Esophagus muscularis mucosa (tissue), 4 donors: ENCODE results near the gene TBC1D22A. TPM values are rescaled to one million over a fixed set of nuclear protein-coding genes. Genes with fewer than 3 reads are reported as not detected.

Experiments used
- DNase-seq: peaks from one replicate; pipeline ENCODE4 v3.0.0-alpha.2; 2017; ENCODE audit errors: extremely low spot score
- H3K27ac ChIP-seq, 4 donors: fragments of 200-600 bp; sonication (generic); replicated peaks in 1 of 4; 1 replicate in 3 of 4; 2 replicates in 1 of 4; pipeline ENCODE4 v1.5.1; 2016 to 2019; ENCODE audit warnings: mild to moderate bottlenecking in 1 of 4
- H3K27me3 ChIP-seq, 4 donors: fragments of 200-600 bp; sonication (generic); one replicate each; pipeline versions ENCODE4 v1.5.1 to v1.6.0; 2016 to 2019
- H3K36me3 ChIP-seq, 4 donors: fragments of 200-600 bp; sonication (generic); one replicate each; pipeline ENCODE4 v1.5.1; 2016 to 2019
- H3K4me1 ChIP-seq, 4 donors: fragments of 200-600 bp; sonication (generic); one replicate each; pipeline ENCODE4 v1.5.1; 2016 to 2019
- H3K4me3 ChIP-seq, 4 donors: fragments of 200-600 bp; sonication (generic); 1 replicate in 2 of 4; 2 replicates in 2 of 4; pipeline ENCODE4 v1.5.1; 2016 to 2019; ENCODE audit warnings: mild to moderate bottlenecking in 4 of 4, moderate library complexity in 1 of 4
- H3K9me3 ChIP-seq, 4 donors: fragments of 200-600 bp; sonication (generic); 1 replicate in 3 of 4; 2 replicates in 1 of 4; pipeline ENCODE4 v1.5.1; 2016 to 2019
- EP300 ChIP-seq: sonication (generic); formaldehyde crosslinking; IDR thresholded peaks from one replicate; pipeline ENCODE4 v1.6.1; 2017; ENCODE audit warnings: antibody characterized with exemption
- POLR2A ChIP-seq: fragments of 450-650 bp; IDR thresholded peaks from one replicate; pipeline ENCODE4 v1.6.1; 2017; ENCODE audit warnings: antibody characterized with exemption, moderate library complexity, mild to moderate bottlenecking, low read depth
- POLR2AphosphoS5 ChIP-seq, 2 donors: sonication (generic); formaldehyde crosslinking; IDR thresholded peaks; one replicate each; pipeline ENCODE4 v1.6.1; 2017; ENCODE audit warnings: antibody characterized with exemption in 2 of 2
- WGBS: methylation state at CpG from one replicate; pipeline ENCODE4 v1.1.5; 2018; 5-methylcytosine and 5-hydroxymethylcytosine counted together
- intact Hi-C: fragments of 100-400 bp; cut with DNase I; formaldehyde crosslinking; loops from one replicate; pipeline ENCODE4 v1.15.1; 2023
- total RNA-seq, 4 donors: library from RNA; depleted of rRNA; stranded (reverse); fragments of >200 nt; gene quantifications; one replicate each; pipeline versions ENCODE4 v1.1.0 to v1.2.1, GENCODE V29; 2016
- TF ChIP-seq, protein P1 (sequence below), 3 experiments: fragments of 200-600 bp in 2 of 3; fragments of 450-650 bp in 1 of 3; sonication (generic) in 2 of 3; IDR thresholded peaks; one replicate each; pipeline ENCODE4 v1.5.1; 2017 to 2019; ENCODE audit warnings: antibody characterized with exemption in 3 of 3, mild to moderate bottlenecking in 2 of 3, moderate library complexity in 1 of 3

Gene TBC1D22A
- total RNA-seq, 4 donors from 2014 or later = 15.2 to 20.7 (median 18.8) TPM

DNA sequence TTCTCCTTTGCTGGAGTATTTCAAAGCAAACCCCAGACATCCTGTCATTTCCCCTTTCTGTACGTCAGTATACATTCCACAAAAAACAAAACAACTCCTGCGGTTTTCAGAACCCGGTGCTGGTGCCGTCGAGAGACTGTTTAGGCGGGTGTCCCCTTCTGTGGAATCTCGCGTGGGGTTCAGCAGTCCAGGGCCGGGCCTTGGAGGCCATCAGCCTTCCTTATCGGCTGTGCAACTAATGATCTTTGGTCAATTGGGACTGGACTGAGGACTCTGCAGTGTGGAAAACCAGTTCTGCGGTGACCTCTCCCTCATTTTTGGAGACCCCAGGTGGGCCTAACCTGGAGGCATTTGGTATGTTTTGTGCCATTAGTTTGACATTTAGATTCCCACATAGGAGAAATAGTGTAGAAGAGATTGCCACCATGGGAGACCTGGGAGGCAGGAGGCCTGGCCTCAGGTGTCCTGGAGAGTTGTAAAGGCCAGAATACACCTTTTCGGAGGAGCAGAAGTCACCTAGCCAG, 84.4 kb downstream of the TBC1D22A start:
- Histone ChIP-seq H3K4me1 (peaks cover 8 to 23% (median 14%) of the 10 kb centered on the region in 4 donors), H3K36me3 (peaks cover 0 to 18% (median 3%) of the 10 kb centered on the region in 4 donors), H3K9me3 (no peaks in the 10 kb centered on the region), H3K27ac (no peak overlapping the region), H3K27me3 (no peaks in the 10 kb centered on the region), H3K4me3 (no peak overlapping the region)
- no peak for DNase-seq
- 89% methylated on average over 12 of the region's 12 CpGs for WGBS
- intact Hi-C loops = no loop called here
- TF ChIP-seq POLR2A = no peak
- TF ChIP-seq POLR2AphosphoS5 (IDR thresholded peaks at IDR 0.05) = no peak
- TF ChIP-seq, protein P1, sequence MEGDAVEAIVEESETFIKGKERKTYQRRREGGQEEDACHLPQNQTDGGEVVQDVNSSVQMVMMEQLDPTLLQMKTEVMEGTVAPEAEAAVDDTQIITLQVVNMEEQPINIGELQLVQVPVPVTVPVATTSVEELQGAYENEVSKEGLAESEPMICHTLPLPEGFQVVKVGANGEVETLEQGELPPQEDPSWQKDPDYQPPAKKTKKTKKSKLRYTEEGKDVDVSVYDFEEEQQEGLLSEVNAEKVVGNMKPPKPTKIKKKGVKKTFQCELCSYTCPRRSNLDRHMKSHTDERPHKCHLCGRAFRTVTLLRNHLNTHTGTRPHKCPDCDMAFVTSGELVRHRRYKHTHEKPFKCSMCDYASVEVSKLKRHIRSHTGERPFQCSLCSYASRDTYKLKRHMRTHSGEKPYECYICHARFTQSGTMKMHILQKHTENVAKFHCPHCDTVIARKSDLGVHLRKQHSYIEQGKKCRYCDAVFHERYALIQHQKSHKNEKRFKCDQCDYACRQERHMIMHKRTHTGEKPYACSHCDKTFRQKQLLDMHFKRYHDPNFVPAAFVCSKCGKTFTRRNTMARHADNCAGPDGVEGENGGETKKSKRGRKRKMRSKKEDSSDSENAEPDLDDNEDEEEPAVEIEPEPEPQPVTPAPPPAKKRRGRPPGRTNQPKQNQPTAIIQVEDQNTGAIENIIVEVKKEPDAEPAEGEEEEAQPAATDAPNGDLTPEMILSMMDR (IDR thresholded peaks at IDR 0.05) = no peak
- TF ChIP-seq EP300 = no peak

- Histone ChIP-seq H3K27me3 (no peaks in the 10 kb centered on the region), H3K27ac (no peak overlapping the region), H3K4me1 (peaks cover 8 to 23% (median 14%) of the 10 kb centered on the region in 4 donors), H3K36me3 (peaks cover 0 to 29% (median 5%) of the 10 kb centered on the region in 4 donors), H3K4me3 (no peak overlapping the region), H3K9me3 (no peaks in the 10 kb centered on the region)
- no peak for DNase-seq
- intact Hi-C loops = no loop called here
- TF ChIP-seq, protein P1 (IDR thresholded peaks at IDR 0.05) = no peak
- TF ChIP-seq POLR2A = no peak
- no peak for TF ChIP-seq EP300
- TF ChIP-seq POLR2AphosphoS5 (IDR thresholded peaks at IDR 0.05) = no peak
- 94% methylated on average over 11 of the region's 11 CpGs for WGBS
These were observed 85.7 kb downstream of the TBC1D22A start for GRCh38 chr22:46848197-46848596.

DNA sequence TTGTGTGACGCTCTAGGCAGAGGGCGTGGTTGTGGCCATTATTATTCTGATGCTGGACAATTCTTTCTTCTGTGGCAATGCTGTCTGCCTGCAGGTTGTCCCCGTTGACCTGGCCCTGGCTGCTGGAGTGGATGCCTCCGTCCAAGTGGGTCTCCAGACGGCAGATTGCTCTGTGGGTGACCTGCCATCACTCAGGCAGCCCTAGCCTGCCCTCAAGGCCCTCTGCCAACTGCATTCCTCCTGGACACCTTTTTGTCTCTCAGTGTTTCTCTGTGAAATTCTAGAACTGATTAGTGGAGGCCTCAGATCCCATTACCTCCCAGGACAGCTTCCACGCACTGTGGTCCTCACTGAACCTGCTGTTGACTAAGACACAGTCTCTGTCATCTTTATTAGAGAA, 86.7 kb downstream of the TBC1D22A start:
- intact Hi-C loops = no loop called here
- Histone ChIP-seq H3K4me1 (peaks cover 8 to 21% (median 14%) of the 10 kb centered on the region in 4 donors), H3K27me3 (no peaks in the 10 kb centered on the region), H3K27ac (no peak overlapping the region), H3K9me3 (no peaks in the 10 kb centered on the region), H3K36me3 (peaks cover 0 to 29% (median 5%) of the 10 kb centered on the region in 4 donors), H3K4me3 (no peak overlapping the region)
- 95% methylated on average over 3 of the region's 6 CpGs for WGBS
- TF ChIP-seq POLR2A = no peak
- TF ChIP-seq EP300 = no peak
- TF ChIP-seq, protein P1 (IDR thresholded peaks at IDR 0.05) = no peak
- no peak for TF ChIP-seq POLR2AphosphoS5 (IDR thresholded peaks at IDR 0.05)
- DNase-seq = no peak

DNA sequence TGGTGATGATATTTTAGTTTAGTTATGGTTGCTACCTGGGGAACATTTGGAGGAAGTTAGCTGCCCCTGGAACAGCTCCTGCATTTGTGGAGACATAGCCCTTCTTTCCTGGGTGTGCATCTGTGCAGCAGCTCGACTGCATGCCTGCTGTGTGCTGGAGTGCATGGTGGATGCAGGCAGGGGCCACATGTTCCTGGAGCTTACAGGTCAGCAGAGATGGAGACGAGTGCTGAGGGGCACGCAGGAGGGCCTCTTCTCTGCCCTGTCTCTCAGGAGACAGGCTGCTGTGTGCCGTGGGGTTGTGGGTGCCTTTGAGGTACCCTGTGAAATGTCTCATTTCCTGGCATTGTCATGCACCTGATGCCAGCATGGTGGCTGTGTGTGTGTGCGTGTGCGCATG, 87.5 kb downstream of the TBC1D22A start:
- Histone ChIP-seq H3K36me3 (peaks cover 0 to 29% (median 5%) of the 10 kb centered on the region in 4 donors), H3K4me1 (peaks cover 5 to 12% (median 9%) of the 10 kb centered on the region in 4 donors), H3K27me3 (no peaks in the 10 kb centered on the region), H3K27ac (no peak overlapping the region), H3K9me3 (no peaks in the 10 kb centered on the region), H3K4me3 (no peak overlapping the region)
- no peak for DNase-seq
- TF ChIP-seq, protein P1 (IDR thresholded peaks at IDR 0.05) = no peak
- TF ChIP-seq EP300 = no peak
- no peak for TF ChIP-seq POLR2AphosphoS5 (IDR thresholded peaks at IDR 0.05)
- no peak for TF ChIP-seq POLR2A
- WGBS = 90% methylated on average over 6 of the region's 6 CpGs
- intact Hi-C loops = no loop called here

GRCh38 chr22:46851311-46851710, 88.9 kb downstream of the TBC1D22A start:
- intact Hi-C loops = no loop called here
- H3K27me3 ChIP-seq = no peaks in the 10 kb centered on the region
- no peak overlapping the region for H3K27ac ChIP-seq
- peaks cover 0 to under 1% (median 0%) of the 10 kb centered on the region in 4 donors for H3K4me1 ChIP-seq
- TF ChIP-seq, protein P1 (IDR thresholded peaks at IDR 0.05) = no peak
- TF ChIP-seq POLR2A = no peak
- TF ChIP-seq POLR2AphosphoS5 (IDR thresholded peaks at IDR 0.05) = no peak
- no peak for TF ChIP-seq EP300
- H3K4me3 ChIP-seq = no peak overlapping the region
- H3K36me3 ChIP-seq = peaks cover 0 to 29% (median 5%) of the 10 kb centered on the region in 4 donors
- no peak for DNase-seq
- 91% methylated on average over 5 of the region's 9 CpGs for WGBS
- H3K9me3 ChIP-seq = no peaks in the 10 kb centered on the region
